Measurements from ENCODE around the gene TACC3.

DNA sequence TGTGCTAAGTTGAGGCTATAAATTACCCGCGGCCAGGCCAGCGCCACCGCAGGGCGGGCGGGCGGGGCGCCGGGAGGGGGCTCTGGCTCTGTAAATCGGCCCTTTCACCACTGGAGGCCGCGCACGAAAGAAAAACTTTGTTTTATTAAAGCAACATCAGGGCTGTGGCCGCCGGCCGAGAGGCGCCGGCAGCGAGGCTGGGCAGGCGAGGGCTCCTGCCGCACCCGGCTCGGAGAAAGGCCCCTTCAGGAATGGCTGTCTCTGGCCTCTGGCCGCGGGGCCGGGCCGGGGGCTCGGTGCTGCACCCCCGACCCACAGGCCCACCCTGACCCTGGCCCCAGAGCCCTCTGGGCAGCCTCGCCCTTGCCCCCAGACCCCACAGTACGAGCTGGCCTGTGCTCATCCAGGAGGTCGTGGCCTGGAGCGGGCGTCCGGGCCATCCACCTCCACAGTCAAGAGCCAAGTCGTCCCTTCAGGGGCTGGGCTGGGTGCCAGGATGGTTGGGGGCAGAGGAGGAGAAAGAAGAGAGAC is 42.3 kb downstream of the TACC3 start:
- TF ChIP-seq POLR2AphosphoS5 (IDR thresholded peaks at IDR 0.05) (no peak), CTCF (IDR thresholded peaks at IDR 0.05) (peak in 1 of 3 experiments; percentile 34), POLR2A (IDR thresholded peaks at IDR 0.05; ENCODE audit: low read depth) (no peak)

Measured in esophagus muscularis mucosa (tissue), 3 donors.